ENCODE data around the gene NSMCE4A.

- TF ChIP-seq CTCF (IDR thresholded peaks at IDR 0.05; ENCODE audit: poor library complexity) = no peak
- no peak for TF ChIP-seq EZH2 (IDR thresholded peaks at IDR 0.05; ENCODE audit: borderline replicate concordance)
- no peak for TF ChIP-seq EZH2phosphoT487 (IDR thresholded peaks at IDR 0.05; ENCODE audit: low read depth, severe bottlenecking, unreplicated experiment)
Observed at GRCh38 chr10:121941532-121941931, 33.5 kb downstream of the NSMCE4A start.
